Measurements from ENCODE around the gene ADAM19.

ADAM19 gene

GRCh38 chr5:157540124-157540523 lies 35.5 kb downstream of the ADAM19 start:
- Histone ChIP-seq H3K27me3 (replicated peaks; ENCODE audit: control insufficient read depth, insufficient read depth, low read length) (no peaks in the 10 kb centered on the region), H3K9ac (ENCODE audit: low read length) (no peak overlapping the region), H3K4me1 (ENCODE audit: control insufficient read depth, insufficient read depth, low read length) (peaks cover 36% of the 10 kb centered on the region), H3K4me3 (ENCODE audit: low read length) (no peak overlapping the region), H3K36me3 (ENCODE audit: control insufficient read depth, insufficient read depth, low read length, severe bottlenecking) (no peaks in the 10 kb centered on the region), H3K9me3 (ENCODE audit: control insufficient read depth, low read length) (no peaks in the 10 kb centered on the region)
- no peak for DNase-seq (ENCODE audit: low read depth)

GRCh38 chr5:157539503-157540022 lies 36.0 kb downstream of the ADAM19 start:
- Histone ChIP-seq H3K36me3 (ENCODE audit: control insufficient read depth, insufficient read depth, low read length, severe bottlenecking) (no peaks in the 10 kb centered on the region), H3K9ac (ENCODE audit: low read length) (no peak overlapping the region), H3K27me3 (replicated peaks; ENCODE audit: control insufficient read depth, insufficient read depth, low read length) (no peaks in the 10 kb centered on the region), H3K4me3 (ENCODE audit: low read length) (no peak overlapping the region), H3K9me3 (ENCODE audit: control insufficient read depth, low read length) (no peaks in the 10 kb centered on the region), H3K4me1 (ENCODE audit: control insufficient read depth, insufficient read depth, low read length) (peaks cover 38% of the 10 kb centered on the region)
- no peak for DNase-seq (ENCODE audit: low read depth)

- H3K9me3 ChIP-seq (ENCODE audit: control insufficient read depth, low read length): no peaks in the 10 kb centered on the region
- no peak overlapping the region for H3K9ac ChIP-seq (ENCODE audit: low read length)
- H3K36me3 ChIP-seq (ENCODE audit: control insufficient read depth, insufficient read depth, low read length, severe bottlenecking): no peaks in the 10 kb centered on the region
- H3K4me1 ChIP-seq (ENCODE audit: control insufficient read depth, insufficient read depth, low read length): peaks cover 34% of the 10 kb centered on the region
- no peak overlapping the region for H3K4me3 ChIP-seq (ENCODE audit: low read length)
- no peaks in the 10 kb centered on the region for H3K27me3 ChIP-seq (replicated peaks; ENCODE audit: control insufficient read depth, insufficient read depth, low read length)
- DNase-seq (ENCODE audit: low read depth): no peak
These were observed 37.3 kb downstream of the ADAM19 start for GRCh38 chr5:157538311-157538710.

GRCh38 chr5:157535042-157535865 lies 40.3 kb downstream of the ADAM19 start:
- peaks cover 18% of the 10 kb centered on the region for H3K4me1 ChIP-seq (ENCODE audit: control insufficient read depth, insufficient read depth, low read length)
- no peaks in the 10 kb centered on the region for H3K9me3 ChIP-seq (ENCODE audit: control insufficient read depth, low read length)
- no peaks in the 10 kb centered on the region for H3K36me3 ChIP-seq (ENCODE audit: control insufficient read depth, insufficient read depth, low read length, severe bottlenecking)
- no peaks in the 10 kb centered on the region for H3K27me3 ChIP-seq (replicated peaks; ENCODE audit: control insufficient read depth, insufficient read depth, low read length)
- peak; percentile 36 for DNase-seq (ENCODE audit: low read depth)
- H3K4me3 ChIP-seq (ENCODE audit: low read length): no peak overlapping the region
- no peak overlapping the region for H3K9ac ChIP-seq (ENCODE audit: low read length)

DNA sequence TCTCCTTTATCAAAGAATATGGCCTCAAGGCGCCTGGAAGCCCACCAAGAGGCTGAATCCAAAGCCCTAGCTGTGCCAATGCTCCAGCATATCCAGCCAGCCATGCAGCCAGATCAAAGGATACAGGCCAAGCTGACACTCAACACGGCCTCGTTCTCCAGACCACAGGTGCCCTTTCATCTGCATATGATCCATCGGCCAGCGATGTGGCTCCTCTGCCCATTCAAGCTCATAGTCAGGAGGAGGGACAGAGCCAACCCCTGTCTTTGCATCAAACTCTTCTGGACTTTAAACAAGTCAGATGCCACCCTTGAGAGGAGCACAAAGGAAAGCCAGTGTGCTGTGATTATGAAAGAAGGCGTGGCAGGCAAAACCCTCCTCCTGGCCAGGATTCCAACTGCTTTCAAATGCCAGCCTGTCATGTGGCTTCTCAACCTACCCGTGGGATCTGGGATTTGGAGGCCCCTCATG lies 42.5 kb downstream of the ADAM19 start:
- Histone ChIP-seq H3K4me1 (ENCODE audit: control insufficient read depth, insufficient read depth, low read length) (peaks cover 18% of the 10 kb centered on the region), H3K9ac (ENCODE audit: low read length) (no peak overlapping the region), H3K9me3 (ENCODE audit: control insufficient read depth, low read length) (no peaks in the 10 kb centered on the region), H3K4me3 (ENCODE audit: low read length) (no peak overlapping the region), H3K36me3 (ENCODE audit: control insufficient read depth, insufficient read depth, low read length, severe bottlenecking) (no peaks in the 10 kb centered on the region), H3K27me3 (replicated peaks; ENCODE audit: control insufficient read depth, insufficient read depth, low read length) (no peaks in the 10 kb centered on the region)
- no peak for DNase-seq (ENCODE audit: low read depth)

DNA sequence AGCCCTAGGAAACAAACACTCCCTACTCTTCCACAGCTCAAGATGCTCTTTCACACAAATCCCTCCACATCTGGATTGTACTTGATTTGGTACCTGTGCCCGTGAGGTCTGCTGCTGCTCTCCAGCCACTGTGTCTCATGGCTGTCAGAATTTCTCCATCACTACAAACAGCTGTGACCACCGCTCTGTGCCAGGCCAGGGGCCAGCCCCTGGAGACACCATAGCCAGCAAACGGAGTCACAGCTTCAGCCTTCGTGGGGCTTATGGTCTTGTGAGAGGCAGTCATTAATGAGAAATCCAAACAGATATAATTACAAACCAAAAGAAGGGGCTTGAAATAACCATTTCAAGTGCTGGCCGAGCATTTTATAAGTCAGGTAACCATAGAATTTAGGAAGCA lies 43.6 kb downstream of the ADAM19 start:
- peaks cover 18% of the 10 kb centered on the region for H3K4me1 ChIP-seq (ENCODE audit: control insufficient read depth, insufficient read depth, low read length)
- no peaks in the 10 kb centered on the region for H3K36me3 ChIP-seq (ENCODE audit: control insufficient read depth, insufficient read depth, low read length, severe bottlenecking)
- no peaks in the 10 kb centered on the region for H3K9me3 ChIP-seq (ENCODE audit: control insufficient read depth, low read length)
- H3K4me3 ChIP-seq (ENCODE audit: low read length): no peak overlapping the region
- DNase-seq (ENCODE audit: low read depth): no peak
- H3K9ac ChIP-seq (ENCODE audit: low read length): no peak overlapping the region
- no peaks in the 10 kb centered on the region for H3K27me3 ChIP-seq (replicated peaks; ENCODE audit: control insufficient read depth, insufficient read depth, low read length)

DNA sequence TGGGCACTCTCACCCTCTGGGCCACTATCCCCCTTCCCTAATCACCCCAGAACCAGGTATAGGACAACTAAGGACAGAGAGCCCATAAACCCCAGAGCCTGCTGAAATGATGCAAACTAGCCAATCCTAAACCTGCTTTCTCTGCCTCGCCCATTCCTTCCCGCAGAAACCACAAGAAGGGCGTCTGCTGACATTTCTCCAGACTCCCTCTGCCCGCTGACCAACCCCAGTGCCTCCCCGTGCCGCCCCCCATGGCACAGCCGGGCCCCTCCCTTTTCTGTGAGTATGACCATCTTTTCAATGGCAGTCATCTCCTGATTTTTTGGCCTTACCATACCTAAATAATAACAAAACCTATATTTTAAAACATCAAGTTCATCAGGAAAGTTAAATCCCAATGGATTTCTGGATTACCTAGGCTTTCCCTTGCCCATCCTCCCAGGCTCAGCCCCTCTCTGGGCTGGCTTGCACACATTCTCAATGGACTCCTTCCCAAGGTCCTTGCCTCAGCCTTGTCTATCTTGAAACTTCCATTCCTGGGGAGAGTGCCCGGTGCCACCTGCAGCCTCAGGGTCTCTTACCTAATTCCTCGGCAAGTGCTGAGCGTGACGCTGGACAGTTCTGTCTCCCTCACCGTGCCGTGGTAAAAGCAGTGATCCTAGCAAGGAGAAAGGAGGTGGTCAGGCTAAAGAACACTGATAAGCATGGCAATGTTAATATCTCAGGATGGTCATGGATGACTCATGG lies 45.2 kb downstream of the ADAM19 start:
- Histone ChIP-seq H3K27me3 (replicated peaks; ENCODE audit: control insufficient read depth, insufficient read depth, low read length) (no peaks in the 10 kb centered on the region), H3K4me1 (ENCODE audit: control insufficient read depth, insufficient read depth, low read length) (peaks cover 12% of the 10 kb centered on the region), H3K9me3 (ENCODE audit: control insufficient read depth, low read length) (no peaks in the 10 kb centered on the region), H3K36me3 (ENCODE audit: control insufficient read depth, insufficient read depth, low read length, severe bottlenecking) (no peaks in the 10 kb centered on the region), H3K4me3 (ENCODE audit: low read length) (no peak overlapping the region), H3K9ac (ENCODE audit: low read length) (no peak overlapping the region)
- no peak for DNase-seq (ENCODE audit: low read depth)

- Histone ChIP-seq H3K9me3 (ENCODE audit: control insufficient read depth, low read length) (no peaks in the 10 kb centered on the region), H3K4me3 (ENCODE audit: low read length) (no peak overlapping the region), H3K27me3 (replicated peaks; ENCODE audit: control insufficient read depth, insufficient read depth, low read length) (no peaks in the 10 kb centered on the region), H3K36me3 (ENCODE audit: control insufficient read depth, insufficient read depth, low read length, severe bottlenecking) (no peaks in the 10 kb centered on the region), H3K4me1 (ENCODE audit: control insufficient read depth, insufficient read depth, low read length) (no peaks in the 10 kb centered on the region), H3K9ac (ENCODE audit: low read length) (no peak overlapping the region)
- DNase-seq (ENCODE audit: low read depth): no peak
These were observed 46.6 kb downstream of the ADAM19 start for GRCh38 chr5:157529002-157529401.

DNA sequence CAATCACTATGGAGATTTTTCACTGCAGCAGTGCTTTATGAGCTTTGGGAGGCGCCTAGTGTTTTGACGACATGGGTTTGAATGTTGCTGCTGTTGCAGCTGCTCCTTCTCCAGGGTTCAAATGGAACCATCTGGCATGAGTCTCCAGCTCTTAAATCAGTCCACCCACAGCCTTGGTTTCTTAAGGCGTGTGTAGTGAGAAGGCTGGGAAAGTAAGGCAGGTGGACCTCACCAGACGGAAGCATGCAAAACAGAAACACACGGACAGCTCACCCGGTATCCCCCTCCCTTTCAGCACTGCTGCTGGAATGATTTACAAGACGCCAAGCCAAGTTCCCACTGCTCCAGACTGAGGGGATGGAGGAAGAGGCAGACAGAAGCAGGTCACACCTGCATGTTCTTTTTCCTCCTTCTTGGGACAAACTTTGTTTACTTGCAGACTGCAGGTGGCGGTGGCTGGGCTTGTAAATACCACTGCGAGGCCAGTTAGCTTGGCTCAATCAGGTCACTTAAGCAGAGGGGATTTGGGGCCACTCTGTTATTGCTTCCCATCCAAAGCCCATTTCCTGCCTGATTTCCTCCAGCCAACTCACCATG lies 47.4 kb downstream of the ADAM19 start:
- no peaks in the 10 kb centered on the region for H3K9me3 ChIP-seq (ENCODE audit: control insufficient read depth, low read length)
- no peak overlapping the region for H3K4me3 ChIP-seq (ENCODE audit: low read length)
- no peak overlapping the region for H3K9ac ChIP-seq (ENCODE audit: low read length)
- no peak for DNase-seq (ENCODE audit: low read depth)
- no peaks in the 10 kb centered on the region for H3K27me3 ChIP-seq (replicated peaks; ENCODE audit: control insufficient read depth, insufficient read depth, low read length)
- H3K4me1 ChIP-seq (ENCODE audit: control insufficient read depth, insufficient read depth, low read length): peaks cover 3% of the 10 kb centered on the region
- no peaks in the 10 kb centered on the region for H3K36me3 ChIP-seq (ENCODE audit: control insufficient read depth, insufficient read depth, low read length, severe bottlenecking)

GRCh38 chr5:157524887-157525286 lies 50.7 kb downstream of the ADAM19 start:
- H3K4me3 ChIP-seq (ENCODE audit: low read length): no peak overlapping the region

DNA sequence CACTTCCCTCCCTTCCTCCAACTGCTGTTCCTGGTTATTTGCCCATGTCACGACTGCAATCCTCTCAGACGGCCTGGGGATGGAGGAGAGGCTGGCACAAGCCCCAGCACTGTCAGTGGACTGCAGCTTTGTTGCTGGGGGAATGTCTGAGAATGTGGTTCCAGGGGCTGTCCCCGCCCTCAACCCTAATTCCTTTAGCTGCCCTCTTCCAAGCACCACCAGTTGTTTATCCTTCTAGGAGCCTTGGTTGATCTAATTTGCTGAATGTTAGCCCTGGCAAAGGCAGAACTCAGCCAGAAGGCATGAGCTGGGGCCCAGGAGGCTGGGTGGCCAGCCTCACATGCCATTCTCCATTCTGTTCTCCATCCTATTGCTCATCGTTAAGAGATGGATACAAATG lies 51.6 kb downstream of the ADAM19 start:
- no peaks in the 10 kb centered on the region for H3K36me3 ChIP-seq (ENCODE audit: control insufficient read depth, insufficient read depth, low read length, severe bottlenecking)

More at GRCh38 chr5:157524887-157525286, 50.7 kb downstream of the ADAM19 start:
- H3K4me1 ChIP-seq (ENCODE audit: control insufficient read depth, insufficient read depth, low read length): peaks cover 9% of the 10 kb centered on the region
- H3K36me3 ChIP-seq (ENCODE audit: control insufficient read depth, insufficient read depth, low read length, severe bottlenecking): no peaks in the 10 kb centered on the region
- H3K9me3 ChIP-seq (ENCODE audit: control insufficient read depth, low read length): no peaks in the 10 kb centered on the region
- no peak for DNase-seq (ENCODE audit: low read depth)
- H3K9ac ChIP-seq (ENCODE audit: low read length): no peak overlapping the region
- no peaks in the 10 kb centered on the region for H3K27me3 ChIP-seq (replicated peaks; ENCODE audit: control insufficient read depth, insufficient read depth, low read length)

More for the DNA sequence above, 51.6 kb downstream of the ADAM19 start:
- H3K4me1 ChIP-seq (ENCODE audit: control insufficient read depth, insufficient read depth, low read length): peaks cover 9% of the 10 kb centered on the region
- no peak overlapping the region for H3K9ac ChIP-seq (ENCODE audit: low read length)
- no peaks in the 10 kb centered on the region for H3K27me3 ChIP-seq (replicated peaks; ENCODE audit: control insufficient read depth, insufficient read depth, low read length)
- H3K4me3 ChIP-seq (ENCODE audit: low read length): no peak overlapping the region
- peak; percentile 51 for DNase-seq (ENCODE audit: low read depth)
- no peaks in the 10 kb centered on the region for H3K9me3 ChIP-seq (ENCODE audit: control insufficient read depth, low read length)
